GM19328 (cell line): ENCODE data around the gene LMCD1.

Source experiments
- ATAC-seq: cut with Tn5 transposase; IDR thresholded peaks from one replicate; pipeline ENCODE4 v1.9.1; 2021; ENCODE audit warnings: mild to moderate bottlenecking, moderate library complexity; ENCODE audit not compliant: unreplicated experiment

LMCD1 gene

DNA sequence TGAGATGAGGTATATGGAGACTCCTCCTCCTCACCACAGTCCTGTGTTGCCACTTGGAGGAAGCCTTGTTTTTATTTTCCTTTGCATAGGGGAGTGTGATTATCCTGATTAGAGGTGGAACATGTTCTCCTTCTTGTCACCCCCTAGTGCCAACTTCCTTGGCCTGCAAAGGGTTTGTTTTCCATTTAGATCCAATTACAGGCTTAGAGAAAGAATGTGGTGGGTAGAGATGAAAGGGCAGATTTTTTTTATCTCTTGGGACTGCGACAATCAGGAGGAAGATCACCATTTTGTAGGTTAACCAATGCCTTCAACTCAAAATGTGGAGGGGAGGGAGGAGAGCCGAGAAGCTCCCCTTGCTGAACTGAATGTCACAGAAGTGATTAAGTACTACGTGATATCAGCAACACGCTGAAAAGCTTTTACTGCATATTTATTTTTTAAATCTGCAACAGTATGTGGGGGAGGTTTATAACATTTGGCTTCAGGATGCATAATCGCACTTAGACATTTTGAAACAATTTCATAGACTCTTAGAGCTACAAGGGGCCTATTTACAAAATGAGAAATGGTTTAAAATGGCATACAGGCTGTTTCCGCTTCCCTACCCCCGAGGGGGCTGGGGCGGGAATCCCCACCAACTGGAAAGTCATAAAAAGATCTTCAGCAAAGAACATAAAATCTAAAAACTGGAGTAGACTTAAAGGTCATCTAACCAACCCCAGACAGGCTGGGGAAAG, 2.4 kb downstream of the LMCD1 start:
- no peak for ATAC-seq

DNA sequence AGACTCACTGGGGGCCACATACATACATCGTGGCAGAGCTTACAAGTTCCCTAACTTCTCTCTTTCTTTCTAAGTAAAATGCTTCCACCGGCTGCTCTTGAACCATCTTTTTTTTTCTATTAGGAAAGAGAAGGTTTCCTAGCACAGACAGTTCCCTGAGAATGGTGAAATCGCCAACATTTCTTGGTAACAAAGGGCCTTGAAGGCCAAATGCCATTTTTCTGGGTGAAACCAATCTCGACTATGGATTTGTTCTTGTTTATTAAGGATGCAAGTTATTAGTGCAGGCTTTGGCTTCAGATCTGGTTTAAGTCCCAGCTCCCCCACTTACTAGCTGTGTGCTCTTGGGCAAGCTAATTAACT, 3.0 kb downstream of the LMCD1 start:
- no peak for ATAC-seq

- no peak for ATAC-seq
Measured at GRCh38 chr3:8505621-8506020, 4.0 kb downstream of the LMCD1 start.

DNA sequence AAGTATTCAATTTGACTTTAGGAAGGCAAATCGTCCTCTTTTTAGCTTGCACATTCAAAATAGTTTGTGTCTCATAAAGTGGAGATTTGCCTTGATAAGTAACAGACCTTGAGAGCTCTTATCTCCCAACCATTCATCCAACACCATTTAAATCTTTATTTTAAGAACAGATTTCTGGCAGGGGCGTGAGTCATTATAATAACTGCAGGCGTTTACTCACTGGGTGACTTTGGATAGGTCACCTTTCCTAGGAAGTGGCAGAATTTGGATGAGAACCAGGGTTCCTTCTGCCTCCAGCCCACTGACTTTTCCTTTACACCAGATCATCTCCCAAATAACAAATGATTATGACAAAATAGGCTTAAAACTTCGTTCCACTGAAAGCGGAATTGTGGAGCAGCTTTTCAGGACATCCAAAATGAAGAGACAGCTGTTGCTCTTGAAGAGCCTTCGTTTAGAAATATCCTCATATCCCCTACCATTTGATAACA, 5.0 kb downstream of the LMCD1 start:
- ATAC-seq: no peak

GRCh38 chr3:8507496-8507895, 5.9 kb downstream of the LMCD1 start:
- no peak for ATAC-seq

- ATAC-seq: no peak
Measured at GRCh38 chr3:8509961-8510360, 8.3 kb downstream of the LMCD1 start.

GRCh38 chr3:8512234-8512633, 10.6 kb downstream of the LMCD1 start:
- ATAC-seq: no peak

DNA sequence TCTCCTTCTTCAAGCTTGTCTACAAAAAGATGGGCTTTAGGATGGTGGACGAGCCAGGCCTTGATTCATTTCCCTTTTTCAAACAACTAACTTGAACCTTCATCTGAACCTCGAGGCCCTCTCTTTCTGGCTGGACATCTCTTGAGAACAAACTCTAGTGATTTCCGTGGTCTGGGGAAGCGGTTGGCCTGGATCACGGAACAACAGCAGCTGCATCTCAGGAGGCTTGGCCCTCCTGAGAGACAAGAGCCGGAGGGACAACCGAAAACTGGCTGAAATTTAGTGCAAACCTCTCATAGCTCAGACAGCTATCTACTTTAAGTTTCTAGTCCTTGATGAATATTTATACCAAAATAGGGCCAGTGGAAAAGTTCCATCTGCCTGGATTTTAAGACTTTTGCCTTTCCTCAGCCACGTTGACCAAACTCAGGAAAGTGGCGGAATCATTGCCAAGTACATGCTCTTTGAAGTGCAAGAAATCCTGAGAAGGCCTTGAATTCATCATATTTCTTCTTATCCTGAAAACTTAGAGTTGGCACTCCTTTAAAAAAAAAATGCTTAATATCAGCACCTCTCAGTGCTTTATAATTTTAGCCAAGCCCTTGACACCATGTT, 14.5 kb downstream of the LMCD1 start:
- ATAC-seq: no peak

DNA sequence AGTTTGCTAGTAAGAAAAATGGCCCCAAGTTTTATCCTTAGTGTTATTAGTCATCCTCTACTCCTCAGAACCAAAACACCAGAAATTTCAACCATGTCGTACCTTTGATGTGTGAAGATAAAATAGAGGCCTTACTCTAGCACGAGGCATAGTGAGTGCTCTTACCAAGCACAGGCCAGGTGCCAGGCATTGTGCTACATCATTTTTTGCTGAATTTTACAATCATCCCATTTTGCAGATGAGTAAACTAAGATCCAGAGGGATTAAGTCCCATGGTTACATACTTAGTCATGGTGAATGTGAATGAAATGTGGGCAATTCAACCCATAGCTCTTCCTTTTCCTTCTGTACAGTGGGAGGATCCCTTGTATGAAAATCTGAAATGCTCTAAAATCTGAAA, 15.2 kb downstream of the LMCD1 start:
- no peak for ATAC-seq

GRCh38 chr3:8517487-8517886, 15.9 kb downstream of the LMCD1 start:
- no peak for ATAC-seq

- no peak for ATAC-seq
Measured at GRCh38 chr3:8518138-8518537, 16.5 kb downstream of the LMCD1 start.

DNA sequence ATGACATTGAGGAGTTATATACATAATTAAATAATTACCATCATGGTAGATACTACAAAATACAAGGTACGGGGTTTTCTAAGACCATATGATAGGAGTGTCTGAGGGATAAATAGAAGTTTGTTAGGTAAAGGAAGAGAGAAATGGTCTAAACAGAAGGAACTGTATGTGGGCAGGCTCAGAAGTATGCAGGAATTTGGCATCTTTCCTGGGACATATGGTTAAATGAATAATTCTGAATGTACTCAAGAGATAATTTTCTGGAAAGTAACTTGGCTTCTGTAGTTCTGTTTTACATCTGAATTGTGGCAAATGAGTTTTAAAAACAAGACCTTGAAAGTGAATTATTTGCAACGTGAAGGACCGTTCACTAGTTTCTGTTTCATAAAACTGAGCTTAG, 17.5 kb downstream of the LMCD1 start:
- no peak for ATAC-seq

DNA sequence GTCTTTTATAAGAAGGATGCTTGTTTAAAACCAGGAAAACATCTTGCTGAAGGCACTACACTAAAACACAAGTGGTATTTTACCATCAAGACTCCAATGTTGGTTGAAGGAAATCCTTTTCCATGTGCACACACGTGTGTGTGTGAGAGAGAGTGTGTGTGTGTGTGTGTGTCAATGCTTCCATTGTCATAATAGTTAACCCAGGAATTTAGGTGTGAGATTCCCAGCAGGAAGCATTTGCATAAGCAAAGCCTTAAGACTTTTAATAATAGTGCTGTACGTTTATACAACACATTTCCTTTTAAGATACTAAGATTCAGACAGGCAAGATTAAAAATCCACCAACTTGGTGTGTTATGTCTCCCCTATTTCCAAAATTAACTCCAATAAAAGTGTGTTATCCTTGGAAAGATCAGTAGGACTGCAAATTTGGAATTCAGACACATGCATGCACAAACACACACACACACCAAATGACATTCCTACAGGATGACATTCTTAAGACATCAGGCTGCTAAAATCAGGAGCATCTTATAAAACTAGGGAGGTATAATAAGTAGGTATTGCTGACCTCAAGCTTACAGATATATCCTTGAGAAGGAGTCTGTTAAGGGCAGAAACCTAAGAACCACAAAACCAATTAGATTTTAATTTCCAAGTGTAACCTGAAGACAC, 18.3 kb downstream of the LMCD1 start:
- no peak for ATAC-seq

DNA sequence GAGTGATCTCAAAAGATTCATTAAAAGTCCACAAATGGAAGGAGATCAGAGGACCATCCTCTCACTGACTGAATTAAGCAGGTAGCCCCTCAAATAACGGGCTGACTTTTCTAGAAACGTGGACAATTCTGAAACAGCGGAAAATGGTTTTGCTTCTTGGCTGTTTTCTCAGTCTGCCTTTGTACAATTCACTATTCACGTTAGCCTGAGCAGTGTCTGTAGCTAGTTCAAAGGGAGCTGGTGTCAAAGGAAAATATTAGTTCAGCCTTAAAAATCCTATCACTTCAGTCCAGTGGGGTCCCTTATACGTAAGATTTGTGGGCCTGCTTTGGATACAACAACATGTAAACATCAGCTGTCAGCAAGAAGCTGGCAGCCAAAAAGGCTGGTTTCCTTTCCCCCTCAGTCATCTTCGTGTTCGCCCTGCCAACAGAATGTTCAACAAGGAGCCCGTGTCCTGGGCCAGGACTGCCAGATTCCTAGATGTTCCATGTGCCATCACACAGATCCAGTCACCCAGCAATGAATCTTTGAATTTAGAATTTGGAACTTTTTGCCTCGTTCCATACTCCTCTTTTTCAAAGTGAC, 19.3 kb downstream of the LMCD1 start:
- no peak for ATAC-seq

DNA sequence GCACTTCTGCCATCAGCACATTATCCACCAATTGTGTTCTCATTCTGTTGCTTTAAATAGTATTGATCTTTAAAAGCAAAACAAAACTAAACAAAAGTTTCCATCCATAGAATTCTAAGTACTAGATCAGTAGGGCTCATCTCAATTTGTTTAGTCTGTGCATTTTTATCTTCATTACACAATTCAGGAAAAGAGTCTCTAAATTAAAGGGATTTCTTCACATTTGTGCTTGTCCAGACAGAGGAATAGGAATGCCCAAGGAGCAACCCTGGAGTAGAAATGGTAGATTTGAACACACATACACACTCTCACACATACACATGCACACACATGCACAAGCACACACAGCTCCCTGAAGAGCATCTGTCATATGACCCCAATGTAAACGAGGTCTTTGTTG, 21.4 kb downstream of the LMCD1 start:
- no peak for ATAC-seq

GRCh38 chr3:8524249-8524648, 22.6 kb downstream of the LMCD1 start:
- no peak for ATAC-seq

DNA sequence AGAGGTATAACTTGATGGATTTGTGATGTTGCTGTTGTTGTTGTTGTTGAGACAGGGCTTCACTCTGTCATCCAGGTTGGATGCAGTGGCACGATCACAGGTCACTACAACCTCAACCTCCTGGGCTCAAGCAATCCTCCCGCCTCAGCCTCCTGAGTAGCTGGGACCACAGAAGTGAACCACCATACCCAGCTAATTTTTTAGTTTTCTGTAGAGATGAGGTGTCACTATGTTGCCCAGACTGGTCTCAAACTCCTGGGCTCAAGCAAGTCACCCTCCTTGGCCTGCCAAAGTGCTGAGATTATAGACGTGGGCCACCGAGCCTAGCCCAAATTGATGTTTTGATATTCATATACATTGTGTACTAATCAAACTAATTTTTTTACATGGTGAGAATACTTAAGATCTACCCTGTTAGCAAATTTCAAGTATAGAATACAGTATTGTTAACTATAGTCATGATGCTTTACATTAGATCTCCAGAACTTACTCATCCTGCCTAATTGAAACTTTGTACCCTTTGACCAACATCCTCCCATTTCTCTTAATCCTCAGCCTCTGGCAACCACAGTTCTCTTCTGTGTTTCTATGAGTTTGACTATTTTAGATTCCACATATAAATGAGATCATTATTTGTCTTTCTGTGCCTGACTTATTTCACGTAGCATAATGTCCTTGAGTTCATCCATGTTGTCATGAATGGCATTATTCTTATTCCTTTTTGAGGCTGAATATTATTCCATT, 23.2 kb downstream of the LMCD1 start:
- ATAC-seq: no peak

DNA sequence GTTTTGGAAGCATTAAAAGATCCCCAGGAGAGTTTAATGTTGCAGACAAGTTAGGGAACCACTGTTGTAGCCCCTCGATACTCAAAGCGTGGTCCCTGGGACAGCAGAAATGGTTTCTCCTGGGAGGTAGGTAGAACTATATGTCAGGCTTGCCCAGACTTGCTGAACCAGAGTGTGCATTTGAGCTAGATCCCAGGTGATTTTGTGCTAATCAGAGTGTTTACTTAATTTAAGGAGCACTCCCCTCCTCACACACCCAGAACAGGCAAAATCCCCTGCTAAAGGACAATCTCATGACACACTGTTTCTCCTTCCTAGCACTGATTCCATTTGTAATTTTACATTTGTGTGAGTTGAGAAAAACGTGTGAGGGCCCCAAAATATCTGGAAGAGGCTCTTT, 24.3 kb downstream of the LMCD1 start:
- no peak for ATAC-seq

- ATAC-seq: no peak
Measured at GRCh38 chr3:8529181-8529637, 27.6 kb downstream of the LMCD1 start.

DNA sequence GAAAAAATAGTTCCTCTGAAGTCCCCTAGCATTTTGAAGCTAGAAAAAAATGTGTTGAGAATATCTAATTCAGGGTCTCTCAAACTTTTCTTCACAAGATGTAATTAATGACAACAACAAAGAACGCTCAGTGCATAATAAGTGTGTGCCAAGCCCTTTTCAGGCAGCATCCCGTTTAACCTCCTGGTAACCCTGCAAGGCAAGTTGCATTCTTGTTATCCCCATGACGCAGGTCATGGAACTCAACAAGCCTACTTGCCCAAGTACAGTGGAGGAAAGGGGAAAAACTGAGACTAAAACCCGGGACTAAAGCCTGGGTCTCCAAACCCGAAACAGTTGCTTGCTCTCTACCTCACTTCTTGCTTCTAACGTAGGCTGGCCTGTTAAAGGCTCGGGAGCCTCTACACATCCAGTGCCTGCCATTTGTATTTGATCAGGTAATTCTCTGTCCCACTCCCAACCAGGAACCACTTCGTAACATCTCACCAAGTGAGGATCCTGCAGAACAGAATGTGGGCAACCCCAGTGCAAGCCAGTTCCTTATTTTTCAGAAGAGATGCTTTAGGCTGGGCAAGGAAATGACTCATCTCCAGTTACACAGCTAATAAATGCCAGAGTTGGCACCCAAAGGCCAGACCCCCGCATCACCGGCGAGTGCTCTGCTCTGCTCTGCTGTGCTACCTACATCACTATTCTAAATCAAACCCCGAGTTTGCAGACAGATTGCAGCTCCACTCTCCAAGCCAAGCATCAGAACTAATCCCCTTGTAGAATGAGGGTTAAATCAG, 28.3 kb downstream of the LMCD1 start:
- ATAC-seq: no peak
